ENCODE data around the gene C1QTNF12.
"Not testable (repeated sequence)": the region's sequence is repeated elsewhere in the genome, so short reads cannot be mapped to it uniquely, and the experiment has no call there.

Gene C1QTNF12

DNA sequence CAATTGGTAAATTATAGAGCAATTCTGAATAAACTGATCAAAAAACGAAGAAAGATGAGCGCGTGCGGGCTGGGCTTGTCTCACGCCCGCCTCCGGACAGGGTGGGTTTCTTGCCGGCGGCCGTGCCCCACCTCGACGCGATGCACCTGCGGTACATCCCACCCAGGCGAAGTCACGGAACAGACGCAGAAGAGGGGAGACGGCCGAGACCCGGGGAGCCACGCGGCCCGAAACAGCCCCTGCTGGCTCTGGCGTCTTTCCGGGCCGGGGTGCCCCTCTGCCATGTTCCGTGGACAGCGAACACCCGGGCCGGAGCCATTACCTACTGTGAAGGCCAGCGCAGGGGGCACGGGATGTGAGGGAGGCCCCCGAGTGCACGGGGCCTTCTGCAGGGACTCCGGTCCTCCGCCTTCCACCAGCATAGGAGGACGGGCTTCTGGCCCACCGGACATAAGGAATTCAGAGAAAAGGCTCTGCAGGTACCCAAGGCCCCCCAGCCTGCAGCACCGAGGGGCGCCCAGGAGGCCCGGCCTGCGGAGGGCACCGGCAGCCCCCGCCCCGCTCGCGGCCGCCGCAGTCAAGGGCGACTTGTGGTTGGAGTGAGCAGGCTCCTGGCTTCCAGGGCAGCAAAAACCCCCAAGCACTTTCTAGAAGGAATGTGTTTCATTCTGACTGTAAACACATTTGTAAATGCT, 7.6 kb upstream of the C1QTNF12 start:
- no peak overlapping the region for H3K27ac Mint-ChIP-seq
- H3K36me3 Mint-ChIP-seq (ENCODE audit: low read depth), result peaks cover 40% of the 10 kb centered on the region
- no peak overlapping the region for H3K4me3 Mint-ChIP-seq
- no peaks in the 10 kb centered on the region for H3K4me1 Mint-ChIP-seq
- H3K9me3 Mint-ChIP-seq, result no peaks in the 10 kb centered on the region
- TF ChIP-seq CTCF (IDR thresholded peaks at IDR 0.05; ENCODE audit: unreplicated experiment in 3 of 3), result no peak
- no peaks in the 10 kb centered on the region for H3K27me3 Mint-ChIP-seq (ENCODE audit: low read depth)

DNA sequence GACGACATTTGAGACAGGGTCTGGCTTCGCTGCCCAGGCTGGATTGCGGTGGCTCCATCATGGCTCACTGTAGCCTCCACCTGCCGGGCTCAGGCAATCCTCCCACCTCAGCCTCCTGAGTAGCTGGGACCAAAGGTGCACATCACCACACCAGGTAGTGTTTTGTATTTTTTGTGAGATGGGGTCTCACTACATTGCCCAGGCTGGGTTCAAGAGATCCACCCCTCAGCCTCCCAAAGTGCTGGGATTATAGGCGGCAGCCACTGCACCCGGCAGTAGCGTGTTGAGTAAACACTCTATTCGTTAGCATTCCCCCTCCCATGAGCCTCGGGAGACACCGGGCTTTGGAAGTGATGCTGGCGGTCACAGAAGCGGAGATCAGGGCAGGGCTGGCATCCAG, 6.8 kb upstream of the C1QTNF12 start:
- no peaks in the 10 kb centered on the region for H3K27me3 Mint-ChIP-seq (ENCODE audit: low read depth)
- no peaks in the 10 kb centered on the region for H3K4me1 Mint-ChIP-seq
- H3K4me3 Mint-ChIP-seq, result no peak overlapping the region
- no peak for TF ChIP-seq CTCF (IDR thresholded peaks at IDR 0.05; ENCODE audit: unreplicated experiment in 3 of 3)
- H3K9me3 Mint-ChIP-seq, result no peaks in the 10 kb centered on the region
- H3K27ac Mint-ChIP-seq, result no peak overlapping the region
- H3K36me3 Mint-ChIP-seq (ENCODE audit: low read depth), result peaks cover 36% of the 10 kb centered on the region

- no peak overlapping the region for H3K4me3 Mint-ChIP-seq
- no peak for TF ChIP-seq CTCF (IDR thresholded peaks at IDR 0.05; ENCODE audit: unreplicated experiment in 3 of 3)
- peaks cover 26% of the 10 kb centered on the region for H3K36me3 Mint-ChIP-seq (ENCODE audit: low read depth)
- no peaks in the 10 kb centered on the region for H3K9me3 Mint-ChIP-seq
- H3K4me1 Mint-ChIP-seq, result no peaks in the 10 kb centered on the region
- H3K27me3 Mint-ChIP-seq (ENCODE audit: low read depth), result peaks cover 9% of the 10 kb centered on the region
- no peak overlapping the region for H3K27ac Mint-ChIP-seq
Measured at GRCh38 chr1:1250786-1251284, 4.3 kb upstream of the C1QTNF12 start.

- H3K9me3 Mint-ChIP-seq; H3K4me3 Mint-ChIP-seq; H3K27ac Mint-ChIP-seq; H3K27me3 Mint-ChIP-seq (ENCODE audit: low read depth); H3K4me1 Mint-ChIP-seq: not testable (repeated sequence)
- peaks cover 13% of the 10 kb centered on the region for H3K36me3 Mint-ChIP-seq (ENCODE audit: low read depth)
Measured at GRCh38 chr1:1248009-1248913, 1.7 kb upstream of the C1QTNF12 start.

GRCh38 chr1:1247341-1247913, 905 bp upstream of the C1QTNF12 start:
- Mint-ChIP-seq H3K4me3 (no peak overlapping the region), H3K4me1 (no peaks in the 10 kb centered on the region), H3K36me3 (ENCODE audit: low read depth) (peaks cover 5% of the 10 kb centered on the region), H3K9me3 (no peaks in the 10 kb centered on the region), H3K27me3 (ENCODE audit: low read depth) (peaks cover 9% of the 10 kb centered on the region), H3K27ac (no peak overlapping the region)
- no peak for TF ChIP-seq CTCF (IDR thresholded peaks at IDR 0.05; ENCODE audit: unreplicated experiment in 3 of 3)

DNA sequence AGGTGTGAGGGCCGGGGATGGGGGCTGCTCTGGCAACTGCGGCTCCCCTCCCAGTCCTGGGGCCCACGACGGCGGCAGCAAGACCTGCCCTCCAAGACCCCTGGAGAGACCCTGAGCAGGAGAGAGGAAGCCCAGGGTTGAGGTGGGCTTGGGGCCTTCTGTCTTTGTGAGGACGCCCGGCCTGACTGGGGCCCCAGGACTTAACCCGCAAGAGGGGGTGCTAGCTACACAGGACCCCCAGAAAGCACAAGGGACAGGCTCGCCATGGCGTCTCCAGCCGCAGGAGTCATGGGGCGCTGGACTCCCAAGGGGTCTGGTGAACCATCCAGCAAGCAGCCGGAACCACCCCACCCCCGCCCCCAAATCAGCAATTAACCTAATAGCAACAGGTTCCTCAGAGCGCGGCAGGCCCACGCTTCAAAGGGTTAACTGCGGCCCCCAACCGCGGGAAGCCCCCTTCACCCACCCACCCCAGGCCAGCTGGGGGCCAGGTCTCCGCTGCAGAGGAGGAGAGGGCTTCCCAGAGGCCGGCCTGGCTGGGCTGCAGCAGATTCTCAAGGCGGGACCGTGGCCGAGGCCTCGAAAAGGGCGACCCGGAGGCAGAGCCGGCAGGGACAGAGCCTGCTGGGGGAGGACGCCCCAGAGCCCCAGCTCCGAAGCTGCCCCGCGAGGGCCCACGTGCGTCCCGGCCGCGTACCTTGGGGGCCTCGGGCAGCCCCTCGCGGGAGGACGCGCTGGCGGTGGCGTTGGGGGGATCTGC, 525 bp downstream of the C1QTNF12 start:
- H3K4me3 Mint-ChIP-seq, result no peak overlapping the region
- H3K27me3 Mint-ChIP-seq (ENCODE audit: low read depth), result peaks cover 9% of the 10 kb centered on the region
- no peaks in the 10 kb centered on the region for H3K9me3 Mint-ChIP-seq
- no peak overlapping the region for H3K27ac Mint-ChIP-seq
- no peaks in the 10 kb centered on the region for H3K36me3 Mint-ChIP-seq (ENCODE audit: low read depth)
- no peak for TF ChIP-seq CTCF (IDR thresholded peaks at IDR 0.05; ENCODE audit: unreplicated experiment in 3 of 3)
- H3K4me1 Mint-ChIP-seq, result no peaks in the 10 kb centered on the region

All from nephron (organoid).